Fibroblast of lung (primary cell): Measurements from ENCODE around the gene DNAJC1. TPM values are rescaled to one million over a fixed set of nuclear protein-coding genes. Genes with fewer than 3 reads are reported as not detected.
"Not testable (repeated sequence)": the region's sequence is repeated elsewhere in the genome, so short reads cannot be mapped to it uniquely, and the experiment has no call there.

ENCODE experiments used
- DNase-seq, 2 donors: peaks; one replicate each; pipeline versions ENCODE4 v3.0.0 to v3.0.0-alpha.2; 2010; ENCODE audit warnings: low read depth in 2 of 2
- H2AFZ ChIP-seq: 2 replicates; pipeline ENCODE4 v1.5.1; 2012; ENCODE audit warnings: low read length, control low read depth, inconsistent platforms
- H3K27ac ChIP-seq: 2 replicates; pipeline ENCODE4 v1.5.1; 2011; ENCODE audit warnings: low read length, control low read depth; ENCODE audit not compliant: insufficient read depth
- H3K27me3 ChIP-seq: 2 replicates; pipeline ENCODE4 v1.5.1; 2011; ENCODE audit warnings: mild to moderate bottlenecking, low read length; ENCODE audit not compliant: control insufficient read depth, insufficient read depth
- H3K36me3 ChIP-seq: 2 replicates; pipeline ENCODE4 v1.5.1; 2011; ENCODE audit warnings: low read length; ENCODE audit not compliant: control insufficient read depth, insufficient read depth
- H3K4me1 ChIP-seq: 2 replicates; pipeline ENCODE4 v1.5.1; 2011; ENCODE audit warnings: low read length; ENCODE audit not compliant: control insufficient read depth, insufficient read depth; ENCODE audit errors: extremely low read depth
- H3K4me2 ChIP-seq: 2 replicates; pipeline ENCODE4 v1.5.1; 2011; ENCODE audit warnings: low read length, control low read depth; ENCODE audit not compliant: insufficient read depth; ENCODE audit errors: extremely low read depth
- H3K4me3 ChIP-seq, 4 experiments: fragments of 200-600 bp in 1 of 4; sonication (generic) in 1 of 4; replicated peaks in 1 of 4; 2 replicates each; pipeline ENCODE4 v1.5.1; 2011 to 2016; ENCODE audit warnings: low read length in 4 of 4, low read depth in 3 of 4, mild to moderate bottlenecking in 3 of 4, control low read depth in 2 of 4, inconsistent platforms in 1 of 4, mixed read lengths in 1 of 4; ENCODE audit not compliant: insufficient read depth in 1 of 4; ENCODE audit errors: control extremely low read depth in 1 of 4
- H3K79me2 ChIP-seq: 2 replicates; pipeline ENCODE4 v1.5.1; 2012; ENCODE audit warnings: mild to moderate bottlenecking, low read length, inconsistent platforms; ENCODE audit not compliant: control insufficient read depth, insufficient read depth
- H3K9ac ChIP-seq: 2 replicates; pipeline ENCODE4 v1.5.1; 2011; ENCODE audit warnings: mild to moderate bottlenecking, low read length, control low read depth; ENCODE audit not compliant: insufficient read depth
- H3K9me3 ChIP-seq: 2 replicates; pipeline ENCODE4 v1.5.1; 2012; ENCODE audit warnings: low read depth, low read length; ENCODE audit not compliant: control insufficient read depth, insufficient read depth
- H4K20me1 ChIP-seq: 2 replicates; pipeline ENCODE4 v1.5.1; 2011; ENCODE audit warnings: low read length; ENCODE audit not compliant: control insufficient read depth, insufficient read depth; ENCODE audit errors: extremely low read depth
- EZH2 ChIP-seq: IDR thresholded peaks from 2 replicates; pipeline ENCODE4 v1.5.1; 2012; ENCODE audit warnings: low read length, control low read depth, mild to moderate bottlenecking; ENCODE audit errors: missing control alignments
- polyA plus RNA-seq, 2 donors: library from polyadenylated mRNA; depleted of rRNA in 1 of 2; stranded (reverse) in 1 of 2; unstranded in 1 of 2; fragments of >200 nt; gene quantifications; 2 replicates each; pipeline ENCODE4 v1.2.1, GENCODE V29; 2011 to 2012; ENCODE audit warnings: missing spikeins in 1 of 2
- total RNA-seq: library from RNA; depleted of rRNA; stranded (reverse); fragments of >200 nt; gene quantifications from 2 replicates; pipeline ENCODE4 v1.2.1, GENCODE V29; 2014
- TF ChIP-seq, protein P1 (sequence below), 2 donors: IDR thresholded peaks in 1 of 2; conservative IDR thresholded peaks in 1 of 2; 1 replicate in 1 of 2; 2 replicates in 1 of 2; pipeline ENCODE4 v1.5.1; 2011 to 2012; ENCODE audit warnings: low read length in 2 of 2, control low read depth in 1 of 2, inconsistent platforms in 1 of 2, low read depth in 1 of 2, mild to moderate bottlenecking in 1 of 2

The DNAJC1 gene
- total and polyA plus RNA-seq, 2 donors (not counting 1 experiment from before 2014, with no cell fraction given), result 27.7 to 46.2 TPM

DNA sequence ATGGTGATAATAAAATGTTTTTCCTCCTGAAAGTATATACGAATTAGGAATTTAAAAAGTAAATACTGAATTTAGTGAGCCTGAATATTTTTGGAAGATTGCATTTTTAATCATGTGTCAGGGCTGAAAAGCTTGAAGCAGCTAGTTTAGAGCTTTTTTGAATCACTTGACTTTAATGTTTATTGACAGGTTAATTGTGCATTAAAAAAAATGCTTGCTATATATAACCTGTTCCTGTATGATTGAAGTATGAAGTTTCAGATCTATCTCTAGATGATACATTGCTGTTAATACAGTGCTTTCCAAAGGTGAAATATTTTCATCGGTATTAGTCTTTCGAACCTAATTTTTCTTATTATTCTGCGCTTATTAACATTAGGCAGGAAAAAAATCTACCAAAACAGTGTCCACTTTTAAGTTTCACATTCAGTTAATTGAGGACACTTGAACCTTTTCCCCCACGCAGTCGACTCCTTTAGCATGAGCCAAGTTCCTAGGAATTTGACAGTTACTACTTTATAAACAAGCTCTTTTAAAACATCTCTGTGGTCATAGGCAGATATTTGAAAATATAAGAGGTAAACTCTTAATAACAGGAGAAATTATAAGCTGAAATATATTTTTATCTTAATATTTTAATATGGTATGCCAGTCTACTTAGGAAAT lies 282.4 kb downstream of the DNAJC1 start:
- Histone ChIP-seq H2AFZ (no peak overlapping the region), H3K4me1 (peaks cover 13% of the 10 kb centered on the region), H3K4me3 (no peak overlapping the region), H3K36me3 (no peaks in the 10 kb centered on the region), H3K4me2 (peak overlapping the region; percentile 65), H3K27me3 (no peaks in the 10 kb centered on the region), H3K79me2 (no peaks in the 10 kb centered on the region), H3K9ac (no peak overlapping the region), H3K9me3 (no peaks in the 10 kb centered on the region), H3K27ac (peak overlapping the region; percentile 22), H4K20me1 (no peaks in the 10 kb centered on the region)
- TF ChIP-seq, protein P1, sequence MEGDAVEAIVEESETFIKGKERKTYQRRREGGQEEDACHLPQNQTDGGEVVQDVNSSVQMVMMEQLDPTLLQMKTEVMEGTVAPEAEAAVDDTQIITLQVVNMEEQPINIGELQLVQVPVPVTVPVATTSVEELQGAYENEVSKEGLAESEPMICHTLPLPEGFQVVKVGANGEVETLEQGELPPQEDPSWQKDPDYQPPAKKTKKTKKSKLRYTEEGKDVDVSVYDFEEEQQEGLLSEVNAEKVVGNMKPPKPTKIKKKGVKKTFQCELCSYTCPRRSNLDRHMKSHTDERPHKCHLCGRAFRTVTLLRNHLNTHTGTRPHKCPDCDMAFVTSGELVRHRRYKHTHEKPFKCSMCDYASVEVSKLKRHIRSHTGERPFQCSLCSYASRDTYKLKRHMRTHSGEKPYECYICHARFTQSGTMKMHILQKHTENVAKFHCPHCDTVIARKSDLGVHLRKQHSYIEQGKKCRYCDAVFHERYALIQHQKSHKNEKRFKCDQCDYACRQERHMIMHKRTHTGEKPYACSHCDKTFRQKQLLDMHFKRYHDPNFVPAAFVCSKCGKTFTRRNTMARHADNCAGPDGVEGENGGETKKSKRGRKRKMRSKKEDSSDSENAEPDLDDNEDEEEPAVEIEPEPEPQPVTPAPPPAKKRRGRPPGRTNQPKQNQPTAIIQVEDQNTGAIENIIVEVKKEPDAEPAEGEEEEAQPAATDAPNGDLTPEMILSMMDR (conservative IDR thresholded peaks at IDR 0.05 in 1 of 2, IDR thresholded peaks at IDR 0.05 in 1 of 2; ENCODE audit: low read depth in 1 of 2, low read length in 2 of 2), result no peak
- TF ChIP-seq EZH2, result no peak
- DNase-seq, result peak; percentile 46 to 56

DNA sequence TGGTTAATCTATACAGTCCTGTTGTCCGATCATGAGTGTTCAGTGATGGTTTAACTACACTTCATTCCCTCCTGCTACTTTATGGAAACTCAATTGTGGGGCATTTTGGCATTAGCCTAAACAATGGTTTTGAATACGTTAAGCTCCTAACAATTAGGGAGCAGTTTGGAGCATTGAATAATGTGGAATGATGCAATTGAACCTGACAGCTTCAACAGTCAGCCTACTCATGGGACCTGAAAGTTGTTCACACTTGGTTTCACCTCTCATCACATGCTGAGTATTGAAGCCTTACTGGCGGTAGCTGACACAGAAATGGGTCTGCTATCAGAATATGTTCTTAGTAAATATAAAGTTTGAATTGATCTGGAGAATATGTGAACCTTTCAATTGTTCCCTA lies 283.4 kb downstream of the DNAJC1 start:
- Histone ChIP-seq H3K79me2 (no peaks in the 10 kb centered on the region), H3K4me3 (no peak overlapping the region), H3K9ac (no peak overlapping the region), H3K4me2 (no peak overlapping the region), H3K27me3 (no peaks in the 10 kb centered on the region), H3K4me1 (peaks cover 13% of the 10 kb centered on the region), H2AFZ (no peak overlapping the region), H3K36me3 (no peaks in the 10 kb centered on the region), H3K9me3 (no peaks in the 10 kb centered on the region), H3K27ac (no peak overlapping the region), H4K20me1 (no peaks in the 10 kb centered on the region)
- peak; percentile 24 to 28 for DNase-seq
- TF ChIP-seq, protein P1 (conservative IDR thresholded peaks at IDR 0.05 in 1 of 2, IDR thresholded peaks at IDR 0.05 in 1 of 2; ENCODE audit: low read depth in 1 of 2, low read length in 2 of 2), result no peak
- no peak for TF ChIP-seq EZH2

DNA sequence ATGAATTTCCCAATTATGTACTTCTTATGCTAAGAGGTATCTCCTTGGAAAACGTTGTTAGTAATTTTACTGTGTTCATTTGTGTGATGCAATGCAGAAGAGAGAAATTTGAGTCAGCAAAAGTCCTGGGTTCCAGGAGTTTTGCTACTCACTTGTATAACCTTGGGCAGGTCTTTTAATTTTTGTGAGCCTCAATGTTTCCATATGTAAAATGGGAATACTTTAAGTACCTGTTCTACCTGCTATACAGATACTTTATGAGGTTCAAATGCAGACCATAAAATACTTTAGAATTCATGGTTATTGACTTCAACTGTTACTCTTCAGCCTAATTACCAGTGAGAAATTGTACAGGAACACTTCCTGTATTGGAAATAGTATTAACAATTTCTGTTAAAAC lies 284.0 kb downstream of the DNAJC1 start:
- no peak for DNase-seq
- Histone ChIP-seq H3K4me3 (no peak overlapping the region), H3K27ac (no peak overlapping the region), H3K4me2 (no peak overlapping the region), H2AFZ (no peak overlapping the region), H4K20me1 (no peaks in the 10 kb centered on the region), H3K27me3 (no peaks in the 10 kb centered on the region), H3K4me1 (peaks cover 10% of the 10 kb centered on the region), H3K36me3 (no peaks in the 10 kb centered on the region), H3K79me2 (no peaks in the 10 kb centered on the region), H3K9me3 (no peaks in the 10 kb centered on the region), H3K9ac (no peak overlapping the region)
- TF ChIP-seq, protein P1 (conservative IDR thresholded peaks at IDR 0.05 in 1 of 2, IDR thresholded peaks at IDR 0.05 in 1 of 2; ENCODE audit: low read depth in 1 of 2, low read length in 2 of 2), result no peak
- TF ChIP-seq EZH2, result no peak

DNA sequence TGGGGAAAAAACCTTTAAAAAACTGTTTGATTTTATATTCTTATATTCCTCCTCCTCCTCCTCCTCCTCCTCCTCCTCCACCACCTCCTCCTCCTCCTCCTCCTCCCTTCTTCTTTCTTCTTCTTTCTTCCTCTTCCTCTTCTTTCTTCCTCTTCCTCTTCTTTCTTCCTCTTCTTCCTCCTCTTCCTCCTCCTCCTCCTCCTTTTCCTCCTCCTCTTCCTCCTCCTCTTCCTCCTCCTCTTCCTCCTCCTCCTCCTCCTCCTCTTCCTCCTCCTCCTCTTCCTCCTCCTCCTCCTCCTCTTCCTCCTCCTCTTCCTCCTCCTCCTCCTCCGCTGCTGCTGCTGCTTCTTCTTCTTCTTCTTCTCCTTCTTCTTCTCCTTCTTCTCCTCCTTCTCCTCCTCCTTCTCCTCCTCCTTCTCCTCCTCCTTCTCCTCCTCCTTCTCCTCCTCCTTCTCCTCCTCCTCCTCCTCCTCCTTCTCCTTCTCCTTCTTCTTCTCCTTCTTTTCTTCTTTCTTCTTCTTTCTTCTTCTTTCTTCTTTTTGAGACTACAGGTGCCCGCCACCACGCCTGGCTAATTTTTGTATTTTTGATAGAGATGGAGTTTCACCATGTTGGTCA lies 286.0 kb downstream of the DNAJC1 start:
- not testable (repeated sequence) for H3K4me3 ChIP-seq, H3K4me1 ChIP-seq, H3K27me3 ChIP-seq, H3K9ac ChIP-seq, H4K20me1 ChIP-seq, DNase-seq, H3K27ac ChIP-seq, H3K79me2 ChIP-seq, H3K36me3 ChIP-seq, H3K4me2 ChIP-seq, H2AFZ ChIP-seq, H3K9me3 ChIP-seq
